GM21717 (cell line): ENCODE data around the gene CHRNA7.

Experiments used
- ATAC-seq: cut with Tn5 transposase; IDR thresholded peaks from one replicate; pipeline ENCODE4 v1.9.1; 2021; ENCODE audit warnings: mild to moderate bottlenecking, moderate library complexity; ENCODE audit not compliant: unreplicated experiment

Gene CHRNA7

DNA sequence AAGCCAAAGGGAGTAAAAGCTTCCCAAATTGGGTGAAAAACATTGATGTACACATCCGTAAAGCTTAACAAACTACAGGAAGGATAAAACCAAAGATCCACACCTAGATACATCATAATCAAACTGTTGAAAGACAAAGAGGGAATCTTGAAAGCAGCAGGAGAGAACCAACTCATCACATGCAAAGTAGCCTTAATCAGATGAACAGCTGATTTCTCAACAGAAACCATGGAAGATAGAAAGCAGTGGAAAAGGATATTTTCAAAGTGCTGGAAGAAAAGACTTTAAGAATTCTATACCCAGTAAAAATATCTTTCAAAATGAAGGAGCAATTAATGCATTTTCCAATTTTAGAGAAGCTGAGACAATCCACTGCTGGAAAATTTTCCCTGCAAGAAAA lies 36.8 kb downstream of the CHRNA7 start:
- no peak for ATAC-seq

DNA sequence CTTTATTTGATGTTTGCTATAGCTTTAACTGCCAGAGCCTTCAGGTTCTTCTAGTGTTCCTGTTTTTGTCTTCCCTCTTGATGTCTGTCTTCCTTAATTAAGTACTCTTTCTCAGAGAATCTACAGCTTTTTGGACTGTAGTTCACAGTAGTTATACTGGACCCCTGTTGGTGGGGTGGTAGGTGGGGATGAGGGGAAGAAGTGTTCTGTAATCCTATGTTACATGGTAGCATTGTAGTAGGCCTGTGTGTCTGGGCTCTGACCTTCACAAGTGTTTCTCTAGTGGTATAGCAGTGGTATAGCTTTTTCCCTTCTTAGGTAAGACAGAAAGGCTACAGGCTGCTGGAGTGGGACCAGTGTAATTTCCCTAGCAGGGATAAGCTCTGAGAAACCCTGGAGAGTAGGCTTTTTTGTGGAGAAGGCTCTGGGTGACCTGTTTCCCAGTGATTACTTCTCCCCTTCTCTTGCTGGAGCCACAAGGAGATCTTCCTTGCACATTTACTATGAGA lies 59.6 kb downstream of the CHRNA7 start:
- ATAC-seq: no peak

- no peak for ATAC-seq
Observed at GRCh38 chr15:32091505-32092380, 61.4 kb downstream of the CHRNA7 start.

DNA sequence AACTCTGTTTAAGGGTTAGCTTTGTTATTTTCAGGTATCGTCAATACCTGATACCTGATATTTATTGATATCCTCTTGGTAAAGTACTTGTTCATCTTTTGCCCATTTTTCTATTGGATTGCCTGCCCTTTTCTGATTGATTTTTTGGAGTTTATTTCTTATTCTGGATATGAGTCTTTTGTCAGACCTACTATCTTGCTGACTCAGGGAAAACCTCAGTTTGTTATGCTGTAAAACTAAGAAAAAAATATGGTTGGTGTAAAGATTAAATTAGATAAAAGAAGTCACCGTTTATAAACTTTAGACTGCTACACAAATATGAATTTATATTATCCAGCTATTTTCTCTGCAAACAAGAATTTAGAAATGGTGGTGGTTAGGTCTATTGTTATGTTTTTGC lies 65.9 kb downstream of the CHRNA7 start:
- ATAC-seq: no peak

GRCh38 chr15:32096916-32097617 lies 66.8 kb downstream of the CHRNA7 start:
- no peak for ATAC-seq

GRCh38 chr15:32098033-32098432 lies 67.7 kb downstream of the CHRNA7 start:
- ATAC-seq: no peak

DNA sequence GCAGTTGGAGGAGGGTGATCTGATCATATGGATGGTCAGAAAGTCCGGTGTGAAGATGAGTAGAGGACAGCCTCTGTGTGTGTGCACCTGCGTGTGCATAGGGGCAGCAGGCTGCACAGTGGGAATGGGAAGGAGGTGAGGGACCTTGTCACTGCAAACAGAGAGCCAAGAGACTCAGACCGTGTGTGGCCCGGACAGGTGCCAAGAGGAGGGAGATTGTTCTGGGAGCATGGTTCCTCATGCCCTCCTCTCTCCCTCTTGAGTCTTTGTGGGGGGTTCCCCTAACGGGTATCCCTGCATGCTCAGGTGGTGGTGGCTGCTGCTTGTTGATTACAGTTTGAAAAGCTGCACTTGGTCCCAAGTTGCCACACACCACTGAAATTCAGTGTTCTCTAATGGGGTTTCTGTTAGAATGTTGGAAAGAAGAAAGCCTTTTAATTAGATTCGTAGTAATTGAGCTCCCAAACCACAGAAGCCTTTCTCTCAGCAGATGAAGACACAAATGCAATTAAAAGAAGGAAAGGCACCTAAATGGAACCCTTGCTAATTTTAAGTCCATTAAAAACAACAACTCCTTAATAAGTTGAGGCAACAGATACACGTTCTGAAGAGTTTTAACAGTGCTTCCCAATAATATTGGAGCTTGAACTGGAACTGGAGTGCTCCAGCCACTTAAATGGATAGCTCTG lies 68.9 kb downstream of the CHRNA7 start:
- no peak for ATAC-seq

GRCh38 chr15:32099956-32100684 lies 69.8 kb downstream of the CHRNA7 start:
- no peak for ATAC-seq

- ATAC-seq: no peak
Observed at GRCh38 chr15:32104061-32104995, 74.0 kb downstream of the CHRNA7 start.

- no peak for ATAC-seq
Observed at GRCh38 chr15:32105258-32106241, 75.2 kb downstream of the CHRNA7 start.

DNA sequence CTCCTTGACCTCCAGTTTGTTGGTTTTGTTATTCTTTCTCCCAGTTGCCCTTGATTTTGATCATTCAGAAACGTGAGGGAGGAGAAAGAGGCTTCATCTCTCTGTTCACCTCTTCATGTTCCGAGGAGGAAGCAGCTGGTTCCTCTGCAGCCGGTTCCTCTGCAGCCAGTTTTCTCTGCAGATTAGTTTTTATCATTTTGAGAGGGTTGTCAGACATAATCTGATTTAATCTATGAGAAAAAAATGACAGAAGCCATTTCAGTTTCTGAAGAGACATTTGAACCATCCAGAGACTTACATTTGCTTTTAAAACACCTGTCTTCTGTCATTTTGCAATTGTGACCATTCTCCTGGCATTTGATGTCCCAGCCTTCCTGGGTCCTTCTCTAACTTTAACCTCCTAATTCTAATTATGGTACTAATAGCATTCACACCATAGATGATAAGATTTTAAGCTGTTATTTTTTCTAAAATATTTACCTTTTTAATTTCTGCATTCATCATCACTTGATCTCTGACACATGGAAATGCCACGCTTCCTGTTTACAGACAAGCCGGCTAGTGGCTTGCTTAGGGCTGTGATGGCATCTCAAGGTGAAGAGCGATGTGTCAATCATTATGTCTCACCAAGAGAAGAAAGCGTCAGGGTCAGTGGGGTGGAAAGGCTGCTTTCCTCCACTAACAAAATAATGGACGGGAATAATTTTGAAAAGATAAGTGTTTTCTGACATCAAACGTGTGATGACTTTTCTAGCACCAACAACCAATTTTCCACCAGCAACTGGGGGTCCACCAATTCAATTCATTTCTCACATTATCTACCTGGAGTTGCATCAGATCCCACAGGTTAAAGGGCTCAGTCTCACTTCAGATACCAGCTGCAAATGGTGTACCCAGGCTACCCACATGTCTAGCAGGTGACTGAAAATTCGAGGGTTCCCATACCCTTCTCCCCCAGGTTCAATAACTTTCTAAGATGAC lies 76.4 kb downstream of the CHRNA7 start:
- no peak for ATAC-seq

DNA sequence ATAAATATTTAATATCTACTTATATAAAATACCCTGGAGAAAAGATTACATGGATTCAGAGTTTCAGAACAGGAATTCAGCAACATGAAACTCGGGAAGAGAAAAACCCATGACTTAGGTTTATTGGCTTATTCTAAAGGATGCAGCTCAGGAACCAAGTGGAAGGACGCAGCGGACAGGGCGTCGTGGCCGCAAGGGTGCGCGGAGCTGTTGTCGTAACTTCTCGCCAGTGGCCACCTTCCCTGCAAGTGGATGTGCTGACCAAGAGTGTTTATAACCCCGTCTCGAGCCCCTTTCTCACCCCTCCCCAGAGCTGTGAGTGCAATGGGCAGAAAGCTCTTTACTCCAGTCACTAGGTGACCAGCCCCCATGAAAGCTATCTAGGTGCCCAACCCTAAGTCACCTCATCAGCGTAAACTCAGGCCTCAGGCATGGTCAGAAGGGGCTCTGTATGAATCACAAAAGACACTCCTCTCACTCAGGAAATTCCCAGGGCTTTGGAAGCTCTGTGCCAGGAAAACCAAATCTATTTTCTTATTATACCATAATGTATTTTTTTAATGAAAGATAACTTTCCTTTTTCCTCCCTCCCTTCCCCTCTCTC lies 77.3 kb downstream of the CHRNA7 start:
- ATAC-seq: no peak

- no peak for ATAC-seq
Observed at GRCh38 chr15:32108661-32109060, 78.3 kb downstream of the CHRNA7 start.

- no peak for ATAC-seq
Observed at GRCh38 chr15:32112101-32112500, 81.8 kb downstream of the CHRNA7 start.

DNA sequence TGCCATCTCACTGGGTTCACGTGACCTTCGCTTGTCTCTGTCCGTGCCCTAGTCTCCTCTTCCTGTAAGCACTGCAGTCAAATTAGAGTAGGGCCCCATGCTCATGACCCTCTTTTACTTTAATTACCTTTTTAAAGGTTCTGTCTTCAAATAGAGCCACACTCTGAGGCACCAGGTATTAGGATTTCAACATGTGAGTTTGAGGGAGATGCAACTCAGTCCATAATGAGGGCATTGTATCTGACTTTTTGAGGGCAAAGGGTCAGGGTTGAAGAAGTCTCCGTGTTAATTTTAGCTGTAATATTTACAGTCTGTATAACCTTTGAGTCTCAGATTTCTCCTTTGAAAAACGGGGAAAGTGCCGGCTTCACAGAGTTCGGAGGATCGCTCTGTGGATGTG lies 82.9 kb downstream of the CHRNA7 start:
- ATAC-seq: no peak

GRCh38 chr15:32117122-32117521 lies 86.8 kb downstream of the CHRNA7 start:
- ATAC-seq: no peak

DNA sequence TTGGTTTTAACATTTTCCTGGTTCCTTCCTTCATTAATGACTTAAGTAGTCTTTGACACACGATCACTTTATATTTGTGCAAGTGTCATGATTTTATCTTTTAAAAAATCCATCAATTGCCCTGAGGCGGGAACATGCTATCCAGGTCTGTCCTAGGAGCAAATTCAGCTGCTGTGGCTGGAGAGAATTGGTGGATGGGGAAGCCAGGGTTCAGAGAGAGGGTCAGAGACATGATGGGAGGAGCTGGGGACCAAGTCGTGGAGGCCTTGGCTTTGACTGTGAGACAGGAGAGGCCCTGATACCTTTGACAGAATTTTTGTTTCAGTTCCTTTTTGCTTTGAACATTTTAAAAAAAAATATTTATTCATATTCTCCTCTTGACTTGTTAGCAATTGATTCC lies 89.0 kb downstream of the CHRNA7 start:
- no peak for ATAC-seq
